Osteocyte (in vitro differentiated cells): ENCODE data around the gene LRRC70. TPM values are rescaled to one million over a fixed set of nuclear protein-coding genes. Genes with fewer than 3 reads are reported as not detected.

ENCODE experiments used
- DNase-seq: peaks from one replicate; pipeline ENCODE4 v3.0.0; 2021; ENCODE audit warnings: mixed read lengths; ENCODE audit not compliant: unreplicated experiment; ENCODE audit errors: extremely low spot score
- H3K27ac Mint-ChIP-seq: one replicate; pipeline ENCODE4 v1.8.0; 2021; ENCODE audit warnings: mild to moderate bottlenecking, mixed read lengths; ENCODE audit not compliant: unreplicated experiment
- H3K27me3 Mint-ChIP-seq: one replicate; pipeline ENCODE4 v1.8.0; 2021; ENCODE audit warnings: mixed read lengths; ENCODE audit not compliant: unreplicated experiment
- H3K36me3 Mint-ChIP-seq: one replicate; pipeline ENCODE4 v1.8.0; 2021; ENCODE audit warnings: mixed read lengths; ENCODE audit not compliant: unreplicated experiment
- H3K4me1 Mint-ChIP-seq: one replicate; pipeline ENCODE4 v1.8.0; 2021; ENCODE audit warnings: mixed read lengths; ENCODE audit not compliant: unreplicated experiment
- H3K4me3 Mint-ChIP-seq: one replicate; pipeline ENCODE4 v1.8.0; 2021; ENCODE audit warnings: mild to moderate bottlenecking, moderate library complexity, mixed read lengths; ENCODE audit not compliant: unreplicated experiment
- H3K9me3 Mint-ChIP-seq: one replicate; pipeline ENCODE4 v1.8.0; 2021; ENCODE audit warnings: mixed read lengths; ENCODE audit not compliant: unreplicated experiment
- total RNA-seq: library from RNA; stranded (reverse); gene quantifications from 2 replicates; pipeline ENCODE4 v1.2.1, GENCODE V29; 2021
- TF ChIP-seq, protein P1 (sequence below): fragments of 200-600 bp; sonication (generic); IDR thresholded peaks from 2 replicates; pipeline ENCODE4 v1.5.0; 2021; ENCODE audit warnings: antibody characterized with exemption, mild to moderate bottlenecking, moderate library complexity

The LRRC70 gene
- total RNA-seq, 1 donor from 2014 or later, result 0.73 TPM

DNA sequence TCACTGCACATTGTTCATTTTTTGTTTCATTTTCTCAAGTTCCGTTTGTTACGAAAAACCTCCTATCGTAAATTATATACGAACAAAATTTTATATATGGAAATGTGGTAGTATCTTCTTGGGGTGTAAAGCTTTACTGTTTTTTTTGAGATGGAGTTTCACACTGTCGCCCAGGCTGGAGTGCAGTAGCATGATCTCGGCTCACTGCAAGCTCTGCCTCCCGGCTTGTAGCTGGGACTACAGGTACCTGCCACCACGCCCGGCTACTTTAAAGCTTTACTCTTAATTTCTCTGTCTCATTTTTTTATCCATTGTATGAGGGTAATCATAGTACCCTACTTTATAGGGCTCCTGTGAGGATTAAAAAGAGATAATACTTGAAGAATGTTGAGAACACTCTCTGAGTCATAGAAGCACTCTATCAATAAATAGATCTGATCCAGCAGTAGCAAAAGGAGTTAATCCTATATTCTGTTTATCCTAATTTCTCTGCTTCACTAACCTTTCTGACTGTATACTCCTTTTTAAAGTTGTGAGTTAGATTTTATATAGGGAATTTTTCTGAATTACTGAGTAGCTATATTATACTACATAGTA is 5.6 kb upstream of the LRRC70 start:
- Mint-ChIP-seq H3K27ac (no peak overlapping the region), H3K36me3 (peaks cover 10% of the 10 kb centered on the region), H3K4me3 (no peak overlapping the region), H3K9me3 (peaks cover 3% of the 10 kb centered on the region), H3K4me1 (peaks cover 2% of the 10 kb centered on the region), H3K27me3 (no peaks in the 10 kb centered on the region)
- no peak for DNase-seq
- TF ChIP-seq, protein P1, sequence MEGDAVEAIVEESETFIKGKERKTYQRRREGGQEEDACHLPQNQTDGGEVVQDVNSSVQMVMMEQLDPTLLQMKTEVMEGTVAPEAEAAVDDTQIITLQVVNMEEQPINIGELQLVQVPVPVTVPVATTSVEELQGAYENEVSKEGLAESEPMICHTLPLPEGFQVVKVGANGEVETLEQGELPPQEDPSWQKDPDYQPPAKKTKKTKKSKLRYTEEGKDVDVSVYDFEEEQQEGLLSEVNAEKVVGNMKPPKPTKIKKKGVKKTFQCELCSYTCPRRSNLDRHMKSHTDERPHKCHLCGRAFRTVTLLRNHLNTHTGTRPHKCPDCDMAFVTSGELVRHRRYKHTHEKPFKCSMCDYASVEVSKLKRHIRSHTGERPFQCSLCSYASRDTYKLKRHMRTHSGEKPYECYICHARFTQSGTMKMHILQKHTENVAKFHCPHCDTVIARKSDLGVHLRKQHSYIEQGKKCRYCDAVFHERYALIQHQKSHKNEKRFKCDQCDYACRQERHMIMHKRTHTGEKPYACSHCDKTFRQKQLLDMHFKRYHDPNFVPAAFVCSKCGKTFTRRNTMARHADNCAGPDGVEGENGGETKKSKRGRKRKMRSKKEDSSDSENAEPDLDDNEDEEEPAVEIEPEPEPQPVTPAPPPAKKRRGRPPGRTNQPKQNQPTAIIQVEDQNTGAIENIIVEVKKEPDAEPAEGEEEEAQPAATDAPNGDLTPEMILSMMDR, result no peak

DNA sequence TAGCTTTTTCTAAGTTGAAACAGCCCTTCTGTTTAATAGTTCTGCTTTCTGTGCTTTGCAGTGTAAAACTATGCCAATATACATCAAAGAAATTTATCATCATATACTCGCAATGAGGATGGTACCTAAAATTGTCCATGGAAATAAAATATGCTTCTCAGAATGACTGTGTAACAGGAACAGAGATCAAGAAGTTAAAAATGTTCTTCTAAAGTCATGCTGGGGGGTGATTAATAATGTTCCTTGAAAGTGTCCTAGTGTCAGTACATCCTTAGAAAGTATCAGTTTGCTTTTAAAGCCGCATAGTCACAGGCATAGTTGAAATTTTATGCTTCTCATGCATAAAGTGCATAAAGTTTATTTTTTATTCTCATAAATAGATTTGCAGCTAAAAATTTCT is 4.0 kb upstream of the LRRC70 start:
- no peaks in the 10 kb centered on the region for H3K27me3 Mint-ChIP-seq
- peaks cover 2% of the 10 kb centered on the region for H3K4me1 Mint-ChIP-seq
- TF ChIP-seq, protein P1, result no peak
- DNase-seq, result no peak
- no peak overlapping the region for H3K4me3 Mint-ChIP-seq
- peaks cover 1% of the 10 kb centered on the region for H3K36me3 Mint-ChIP-seq
- H3K27ac Mint-ChIP-seq, result no peak overlapping the region
- H3K9me3 Mint-ChIP-seq, result peaks cover 3% of the 10 kb centered on the region

DNA sequence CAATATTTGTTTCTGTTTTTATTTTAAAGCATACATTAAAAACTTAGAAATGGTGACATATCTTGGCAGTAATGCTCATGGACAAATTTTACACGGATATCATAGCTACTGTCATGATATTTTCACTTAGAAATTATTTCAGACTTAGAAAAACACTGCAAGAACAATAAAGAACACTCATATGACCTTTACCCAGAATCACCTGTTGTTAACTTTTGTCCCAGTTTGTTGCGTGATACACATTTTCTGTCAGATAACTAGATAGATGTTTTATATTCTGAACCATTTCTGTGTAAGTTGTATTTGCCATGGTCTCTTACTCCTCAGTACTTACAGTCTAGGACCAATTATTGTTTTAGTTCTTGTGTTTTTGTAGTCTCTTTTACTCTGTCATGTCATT is 3.6 kb upstream of the LRRC70 start:
- no peak for DNase-seq
- Mint-ChIP-seq H3K4me1 (peaks cover 2% of the 10 kb centered on the region), H3K9me3 (peaks cover 3% of the 10 kb centered on the region), H3K27me3 (no peaks in the 10 kb centered on the region), H3K27ac (no peak overlapping the region), H3K36me3 (peaks cover 1% of the 10 kb centered on the region), H3K4me3 (no peak overlapping the region)
- TF ChIP-seq, protein P1, result no peak

DNA sequence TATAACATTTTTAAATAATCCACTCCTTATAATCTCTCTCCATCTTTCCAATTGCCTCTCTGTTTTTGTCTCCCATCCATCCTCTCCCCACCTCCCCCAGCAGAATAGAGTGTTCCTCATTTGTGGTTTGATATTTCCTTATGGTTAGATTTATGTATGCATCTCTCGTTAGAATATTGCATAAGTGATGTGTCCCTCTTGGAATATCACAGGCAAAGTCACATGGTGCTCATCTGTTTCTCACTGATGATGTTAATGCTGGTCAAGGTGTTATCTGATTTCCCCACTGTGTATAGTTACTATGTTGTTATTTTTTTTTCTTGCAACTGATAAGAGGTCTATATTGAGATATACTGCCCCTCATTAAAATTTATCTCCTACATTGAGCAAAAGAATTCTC is 3.1 kb upstream of the LRRC70 start:
- H3K27ac Mint-ChIP-seq, result no peak overlapping the region
- H3K4me3 Mint-ChIP-seq, result no peak overlapping the region

DNA sequence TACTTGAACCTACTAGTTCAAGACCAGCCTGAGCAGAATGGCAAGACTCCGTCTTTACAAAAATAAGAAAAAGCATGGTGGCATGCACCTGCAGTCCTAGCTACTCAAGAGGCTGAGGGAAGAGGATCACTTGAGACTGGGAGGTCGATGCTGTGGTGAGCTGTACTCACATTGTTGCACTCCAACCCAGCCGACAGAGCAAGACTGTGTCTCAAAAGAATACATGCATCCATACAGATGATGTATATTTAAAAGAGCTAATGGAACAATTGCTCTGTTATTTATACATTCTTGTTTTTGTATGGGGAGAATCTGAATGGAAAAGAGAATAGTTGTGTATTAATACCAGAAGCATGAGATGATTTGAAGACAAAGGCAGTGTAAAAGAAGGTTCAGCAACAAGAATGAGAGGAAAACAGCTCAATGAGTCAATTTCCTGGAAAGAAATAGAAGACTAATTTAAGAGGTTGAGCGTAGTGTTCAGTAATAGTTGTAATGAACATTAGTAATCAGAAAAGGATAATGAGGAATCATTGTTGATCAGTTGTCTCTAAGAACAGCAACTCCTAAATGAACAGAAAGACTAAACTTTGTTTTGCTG is 1.9 kb upstream of the LRRC70 start:
- TF ChIP-seq, protein P1, result no peak
- peaks cover 3% of the 10 kb centered on the region for H3K36me3 Mint-ChIP-seq
- no peaks in the 10 kb centered on the region for H3K27me3 Mint-ChIP-seq
- H3K4me1 Mint-ChIP-seq, result peaks cover 2% of the 10 kb centered on the region
- no peak overlapping the region for H3K27ac Mint-ChIP-seq
- no peak overlapping the region for H3K4me3 Mint-ChIP-seq
- no peak for DNase-seq
- H3K9me3 Mint-ChIP-seq, result peaks cover 3% of the 10 kb centered on the region

More for the DNA sequence above, 3.1 kb upstream of the LRRC70 start:
- TF ChIP-seq, protein P1, result no peak
- H3K4me1 Mint-ChIP-seq, result peaks cover 2% of the 10 kb centered on the region
- peaks cover 3% of the 10 kb centered on the region for H3K9me3 Mint-ChIP-seq
- H3K27me3 Mint-ChIP-seq, result no peaks in the 10 kb centered on the region
- DNase-seq, result no peak
- H3K36me3 Mint-ChIP-seq, result peaks cover 1% of the 10 kb centered on the region
